ENCODE results near the gene KIF1A.
"Not testable (repeated sequence)": the region's sequence is repeated elsewhere in the genome, so short reads cannot be mapped to it uniquely, and the experiment has no call there.

KIF1A gene

GRCh38 chr2:240846873-240847595 is 27.0 kb upstream of the KIF1A start:
- no peak for DNase-seq (ENCODE audit: low spot score)

GRCh38 chr2:240846309-240846708 is 26.3 kb upstream of the KIF1A start:
- not testable (repeated sequence) for DNase-seq (ENCODE audit: low spot score)

GRCh38 chr2:240840435-240841060 is 20.5 kb upstream of the KIF1A start:
- peak; percentile 82 for DNase-seq (ENCODE audit: low spot score)

GRCh38 chr2:240839152-240840143 is 19.4 kb upstream of the KIF1A start:
- peak; percentile 12 for DNase-seq (ENCODE audit: low spot score)

- DNase-seq (ENCODE audit: low spot score), result no peak
Observed at GRCh38 chr2:240837621-240838020, 17.6 kb upstream of the KIF1A start.

GRCh38 chr2:240836781-240837467 is 16.9 kb upstream of the KIF1A start:
- DNase-seq (ENCODE audit: low spot score), result no peak

- DNase-seq (ENCODE audit: low spot score), result no peak
Observed at GRCh38 chr2:240835528-240835927, 15.5 kb upstream of the KIF1A start.

- no peak for DNase-seq (ENCODE audit: low spot score)
Observed at GRCh38 chr2:240834377-240834975, 14.5 kb upstream of the KIF1A start.

- DNase-seq (ENCODE audit: low spot score), result no peak
Observed at GRCh38 chr2:240833724-240834285, 13.8 kb upstream of the KIF1A start.

- DNase-seq (ENCODE audit: low spot score), result no peak
Observed at GRCh38 chr2:240832921-240833494, 13.0 kb upstream of the KIF1A start.

GRCh38 chr2:240832205-240832727 is 12.2 kb upstream of the KIF1A start:
- DNase-seq (ENCODE audit: low spot score), result peak; percentile 95

- DNase-seq (ENCODE audit: low spot score), result no peak
Observed at GRCh38 chr2:240831594-240832204, 11.7 kb upstream of the KIF1A start.

- DNase-seq (ENCODE audit: low spot score), result no peak
Observed at GRCh38 chr2:240825476-240825875, 5.5 kb upstream of the KIF1A start.

GRCh38 chr2:240823449-240824336 is 3.7 kb upstream of the KIF1A start:
- no peak for DNase-seq (ENCODE audit: low spot score)

GRCh38 chr2:240822280-240822847 is 2.3 kb upstream of the KIF1A start:
- DNase-seq (ENCODE audit: low spot score), result no peak

GRCh38 chr2:240821429-240821778 is 1.4 kb upstream of the KIF1A start:
- no peak for DNase-seq (ENCODE audit: low spot score)

- no peak for DNase-seq (ENCODE audit: low spot score)
Observed at GRCh38 chr2:240820607-240821428, 799 bp upstream of the KIF1A start.
